Lower lobe of right lung (tissue), 2 donors: ENCODE data around the gene LHX2. TPM values are rescaled to one million over a fixed set of nuclear protein-coding genes. Genes with fewer than 3 reads are reported as not detected.

Source experiments
- ATAC-seq, 2 donors: fragments of 200-7000 bp; cut with Tn5 transposase; one replicate each; pipeline ENCODE4 v1.9.1; 2020 to 2022; ENCODE audit warnings: mild to moderate bottlenecking in 2 of 2, moderate library complexity in 2 of 2
- DNase-seq: peaks from one replicate; pipeline ENCODE4 v3.0.0-alpha.2; 2020
- H3K27ac ChIP-seq: fragments of 200-600 bp; one replicate; pipeline ENCODE4 v1.8.0; 2022
- H3K27me3 ChIP-seq: fragments of 200-600 bp; one replicate; pipeline ENCODE4 v1.8.0; 2022; ENCODE audit warnings: low read depth
- H3K36me3 ChIP-seq: fragments of 200-600 bp; one replicate; pipeline ENCODE4 v1.8.0; 2022; ENCODE audit warnings: mild to moderate bottlenecking
- H3K4me1 ChIP-seq: fragments of 200-600 bp; one replicate; pipeline ENCODE4 v1.8.0; 2022
- H3K4me3 ChIP-seq: fragments of 200-600 bp; one replicate; pipeline ENCODE4 v1.8.0; 2022; ENCODE audit warnings: mild to moderate bottlenecking
- H3K9me3 ChIP-seq: fragments of 200-600 bp; one replicate; pipeline ENCODE4 v1.8.0; 2022
- CTCF ChIP-seq: fragments of 200-600 bp; IDR thresholded peaks from one replicate; pipeline ENCODE4 v1.8.0; 2022; ENCODE audit warnings: antibody characterized with exemption, mild to moderate bottlenecking
- intact Hi-C: fragments of 100-400 bp; cut with DNase I; formaldehyde crosslinking; loops from one replicate; pipeline ENCODE4 v1.11.0; 2022
- total RNA-seq: library from RNA; stranded (reverse); fragmentation: NEBNext Ultra II Directional; extraction: Animal tissue kit (Norgen Biotek cat#: 25700); gene quantifications from one replicate; pipeline ENCODE4 v1.2.1, GENCODE V29; 2021
- donor health status: DM: no; HTN: yes; CAD: no; lungs with severe emphysema.

The LHX2 gene
- total RNA-seq, 1 donor from 2014 or later: not detected

DNA sequence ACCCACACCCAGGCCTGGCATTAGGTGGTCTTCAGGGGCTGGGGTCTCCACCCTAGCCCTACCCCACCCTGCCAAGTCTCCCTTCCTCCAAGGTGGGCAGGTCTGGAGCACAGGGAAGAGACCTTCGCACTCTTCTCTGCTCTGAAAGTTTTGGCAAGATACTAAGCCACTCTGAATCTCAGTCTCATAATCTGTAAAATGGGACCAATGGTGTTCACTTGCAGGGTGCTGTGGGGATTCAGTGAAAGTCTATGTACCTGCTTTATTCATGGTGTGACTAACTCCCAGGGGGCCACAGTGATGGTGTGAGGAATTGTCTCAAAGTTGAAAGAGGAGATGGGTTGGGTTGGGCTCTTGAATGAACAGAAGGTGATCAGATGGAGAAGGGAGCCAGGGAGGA is 25.0 kb downstream of the LHX2 start:
- ATAC-seq (no peak), DNase-seq (no peak)
- no peak overlapping the region for H3K4me3 ChIP-seq
- H3K27ac ChIP-seq: no peak overlapping the region
- intact Hi-C loops: loop anchor here (10.0 kb wide), 1 partner anchor 492 kb away; no protein-coding TSS in a partner anchor
- H3K9me3 ChIP-seq: no peaks in the 10 kb centered on the region
- peaks cover 95% of the 10 kb centered on the region for H3K27me3 ChIP-seq
- H3K36me3 ChIP-seq: no peaks in the 10 kb centered on the region
- peaks cover 15% of the 10 kb centered on the region for H3K4me1 ChIP-seq
- no peak for TF ChIP-seq CTCF

GRCh38 chr9:124037790-124038189 is 26.2 kb downstream of the LHX2 start:
- TF ChIP-seq CTCF: no peak
- no peak overlapping the region for H3K27ac ChIP-seq
- intact Hi-C loops: loop anchor here (10.0 kb wide), 1 partner anchor 493 kb away; no protein-coding TSS in a partner anchor
- DNase-seq: no peak
- no peaks in the 10 kb centered on the region for H3K9me3 ChIP-seq
- no peak overlapping the region for H3K4me3 ChIP-seq
- H3K4me1 ChIP-seq: peaks cover 15% of the 10 kb centered on the region
- H3K36me3 ChIP-seq: no peaks in the 10 kb centered on the region
- H3K27me3 ChIP-seq: peaks cover 96% of the 10 kb centered on the region
- ATAC-seq: no peak

DNA sequence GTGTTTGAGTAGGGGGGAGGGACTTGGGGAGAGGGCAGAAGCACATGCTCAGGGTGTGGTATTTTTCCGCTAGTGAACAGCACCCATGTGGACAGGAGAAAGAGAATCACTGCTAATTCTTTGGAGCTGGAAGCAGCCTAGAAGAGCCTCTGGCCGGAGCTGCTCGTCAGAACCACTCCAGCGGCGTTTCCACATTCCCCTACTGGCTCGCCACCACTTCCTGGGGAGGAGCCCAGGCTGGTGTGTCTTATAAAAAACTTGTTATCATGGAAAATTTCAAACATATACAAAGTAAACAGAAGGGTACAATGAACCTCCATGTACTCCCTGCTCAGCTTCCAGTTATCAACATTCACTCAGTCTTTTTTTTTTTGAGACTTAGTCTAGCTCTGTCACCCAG is 26.7 kb downstream of the LHX2 start:
- peaks cover 96% of the 10 kb centered on the region for H3K27me3 ChIP-seq
- peaks cover 15% of the 10 kb centered on the region for H3K4me1 ChIP-seq
- ATAC-seq (no peak), DNase-seq (no peak)
- no peak for TF ChIP-seq CTCF
- H3K9me3 ChIP-seq: no peaks in the 10 kb centered on the region
- H3K4me3 ChIP-seq: no peak overlapping the region
- intact Hi-C loops: loop anchor here (10.0 kb wide), 1 partner anchor 493 kb away; no protein-coding TSS in a partner anchor
- H3K27ac ChIP-seq: no peak overlapping the region
- H3K36me3 ChIP-seq: no peaks in the 10 kb centered on the region

DNA sequence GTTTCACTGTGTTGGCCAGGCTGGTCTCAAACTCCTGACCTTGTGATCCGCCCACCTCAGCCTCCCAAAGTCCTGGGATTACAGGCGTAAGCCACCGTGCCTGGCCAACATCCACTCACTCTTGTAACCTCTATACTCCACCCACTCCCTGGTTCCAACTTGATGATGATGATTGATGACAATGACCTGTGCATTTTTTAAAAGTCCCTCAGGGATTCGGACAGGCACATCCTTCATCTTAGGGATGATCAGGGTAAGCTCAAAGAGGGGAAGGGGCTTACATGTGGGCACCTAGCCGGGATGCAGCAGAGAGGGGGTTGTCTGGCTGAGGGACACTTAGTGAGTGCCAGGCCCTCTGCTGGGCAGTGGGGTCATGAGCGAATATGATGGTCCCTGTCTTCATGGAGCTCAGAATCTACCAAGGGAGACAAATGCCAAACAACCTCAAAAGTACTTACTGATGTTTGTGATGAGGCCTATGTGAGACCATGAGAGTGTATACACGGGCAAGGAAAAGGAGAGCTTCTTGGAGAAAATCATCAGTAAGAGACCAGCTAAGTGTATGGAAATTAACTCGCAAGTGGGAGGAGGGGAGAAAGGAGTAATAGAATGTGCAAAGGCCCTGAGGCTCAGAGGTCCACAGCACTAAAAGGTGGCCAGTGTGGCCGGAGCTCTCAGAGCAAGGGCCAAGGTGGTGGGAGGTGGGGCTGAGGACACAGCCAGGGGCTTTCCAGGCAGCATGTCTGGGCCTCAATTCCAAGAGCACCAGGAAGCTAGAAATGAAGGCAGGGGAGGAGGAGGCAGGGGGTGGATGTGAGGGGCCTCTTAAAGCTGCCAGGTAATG is 27.4 kb downstream of the LHX2 start:
- no peak for TF ChIP-seq CTCF
- no peak for ATAC-seq
- intact Hi-C loops: loop anchor here (10.0 kb wide), 1 partner anchor 494 kb away; no protein-coding TSS in a partner anchor
- Histone ChIP-seq H3K36me3 (no peaks in the 10 kb centered on the region), H3K4me3 (no peak overlapping the region), H3K9me3 (no peaks in the 10 kb centered on the region), H3K4me1 (peaks cover 15% of the 10 kb centered on the region), H3K27ac (no peak overlapping the region), H3K27me3 (peaks cover 96% of the 10 kb centered on the region)
- DNase-seq: no peak

DNA sequence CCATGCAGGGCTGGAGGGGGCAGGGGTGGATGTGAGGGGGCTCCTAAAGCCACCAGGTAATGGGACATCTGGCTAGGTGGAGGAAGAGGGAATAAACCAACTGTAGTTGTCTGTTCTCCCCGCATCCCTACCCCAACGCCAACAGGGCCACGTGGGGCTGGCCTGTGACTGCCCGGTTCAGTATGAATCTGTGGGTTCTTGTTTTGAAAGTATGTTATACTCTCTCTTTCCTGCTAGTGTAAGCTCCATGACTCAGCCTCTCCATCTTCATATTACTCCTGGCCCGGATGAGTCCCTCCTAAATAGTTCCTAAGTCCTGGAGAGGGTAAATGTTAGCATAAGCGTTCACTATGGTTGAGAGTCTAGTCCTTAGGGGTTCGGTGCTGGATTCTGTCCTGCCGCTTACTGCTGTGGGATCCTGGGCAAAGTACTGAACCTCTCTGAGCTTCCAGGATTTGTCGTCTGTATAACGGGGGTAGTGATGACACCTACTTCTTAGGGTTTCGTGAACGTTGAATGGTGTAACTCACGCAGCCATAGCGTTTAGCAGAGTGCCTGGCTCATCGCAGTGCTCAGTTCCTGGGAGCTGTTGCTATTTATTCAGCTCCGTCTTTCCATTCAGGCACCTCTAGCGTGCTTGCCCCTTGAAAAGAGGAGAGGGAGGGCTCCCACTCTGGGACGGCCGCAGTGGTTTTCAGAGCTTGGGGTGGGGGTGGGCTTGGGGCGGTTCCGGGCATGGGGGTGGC is 28.8 kb downstream of the LHX2 start:
- Histone ChIP-seq H3K4me3 (peak overlapping the region; percentile 46), H3K27ac (no peak overlapping the region), H3K4me1 (peaks cover 22% of the 10 kb centered on the region), H3K36me3 (no peaks in the 10 kb centered on the region), H3K27me3 (peaks cover 96% of the 10 kb centered on the region), H3K9me3 (no peaks in the 10 kb centered on the region)
- intact Hi-C loops: no loop called here
- TF ChIP-seq CTCF: no peak
- peak; percentile 2 to 19 for ATAC-seq
- no peak for DNase-seq
